HFFc6 (cell line): Measurements from ENCODE around the gene TSC1. TPM values are rescaled to one million over a fixed set of nuclear protein-coding genes. Genes with fewer than 3 reads are reported as not detected.
"Not testable (repeated sequence)": the region's sequence is repeated elsewhere in the genome, so short reads cannot be mapped to it uniquely, and the experiment has no call there.

ENCODE experiments used
- DNase-seq: peaks from one replicate; pipeline ENCODE4 v3.0.0-alpha.2; 2018
- H3K27ac Mint-ChIP-seq: 2 replicates; pipeline ENCODE4 v1.8.0; 2020; ENCODE audit warnings: mild to moderate bottlenecking, mixed read lengths
- H3K27me3 Mint-ChIP-seq: 2 replicates; pipeline ENCODE4 v1.8.0; 2021; ENCODE audit warnings: mild to moderate bottlenecking, moderate library complexity, mixed read lengths; ENCODE audit not compliant: insufficient read depth
- H3K36me3 Mint-ChIP-seq: 2 replicates; pipeline ENCODE4 v1.8.0; 2021; ENCODE audit warnings: low read depth, mixed read lengths
- H3K4me1 Mint-ChIP-seq: 2 replicates; pipeline ENCODE4 v1.8.0; 2020; ENCODE audit warnings: low read depth, mixed read lengths
- H3K4me3 Mint-ChIP-seq: 2 replicates; pipeline ENCODE4 v1.8.0; 2020; ENCODE audit warnings: mild to moderate bottlenecking, moderate library complexity, mixed read lengths
- H3K9me3 Mint-ChIP-seq: 2 replicates; pipeline ENCODE4 v1.8.0; 2020; ENCODE audit warnings: mild to moderate bottlenecking, mixed read lengths
- CTCF ChIP-seq: fragments of 200-600 bp; sonication (generic); IDR thresholded peaks from 2 replicates; pipeline ENCODE4 v1.5.0; 2021; ENCODE audit warnings: antibody characterized with exemption, mild to moderate bottlenecking
- total RNA-seq, 6 experiments: library from RNA; stranded (reverse); fragmentation: NEBNext Ultra II Directional; extraction: Animal tissue kit (Norgen Biotek cat#: 25700); gene quantifications; 2 replicates in 1 of 6; 3 replicates in 5 of 6; pipeline ENCODE4 v1.2.3, GENCODE V29; 2021

Gene TSC1
- total RNA-seq, 6 experiments from 2014 or later = 36.0 to 39.7 (median 37.1) TPM

DNA sequence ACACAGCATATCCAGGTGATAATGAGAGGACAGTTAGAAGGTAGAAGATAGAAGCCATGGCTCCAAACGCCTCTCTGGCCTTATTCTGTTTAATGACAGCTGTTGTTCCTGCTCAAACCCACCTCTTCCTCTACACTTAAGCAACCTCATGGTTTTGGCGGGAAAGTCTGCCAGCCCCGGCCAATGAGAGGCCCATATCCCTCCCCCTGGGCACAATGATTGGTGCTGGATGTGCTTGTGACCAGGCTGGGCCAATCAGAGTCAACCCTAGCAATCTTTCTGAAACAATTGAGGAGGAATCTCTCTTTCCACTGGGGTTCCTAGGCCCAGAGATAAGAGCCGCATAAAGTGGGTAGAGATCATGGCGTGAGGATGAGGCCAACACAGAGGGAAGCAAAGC, 29.3 kb upstream of the TSC1 start:
- Mint-ChIP-seq H3K27me3 (peaks cover 38% of the 10 kb centered on the region), H3K4me1 (no peaks in the 10 kb centered on the region), H3K36me3 (no peaks in the 10 kb centered on the region), H3K9me3 (no peaks in the 10 kb centered on the region), H3K27ac (no peak overlapping the region), H3K4me3 (no peak overlapping the region)
- peak; percentile 18 for DNase-seq
- no peak for TF ChIP-seq CTCF

- Mint-ChIP-seq H3K4me3 (no peak overlapping the region), H3K9me3 (no peaks in the 10 kb centered on the region), H3K27ac (no peak overlapping the region), H3K4me1 (no peaks in the 10 kb centered on the region), H3K27me3 (peaks cover 37% of the 10 kb centered on the region), H3K36me3 (no peaks in the 10 kb centered on the region)
- DNase-seq = no peak
- no peak for TF ChIP-seq CTCF
Measured at GRCh38 chr9:132973166-132973565, 28.8 kb upstream of the TSC1 start.

GRCh38 chr9:132970324-132971062, 26.1 kb upstream of the TSC1 start:
- DNase-seq = no peak
- Mint-ChIP-seq H3K27me3 (peaks cover 37% of the 10 kb centered on the region), H3K27ac (no peak overlapping the region), H3K36me3 (no peaks in the 10 kb centered on the region), H3K4me1 (no peaks in the 10 kb centered on the region), H3K4me3 (no peak overlapping the region), H3K9me3 (no peaks in the 10 kb centered on the region)
- TF ChIP-seq CTCF = no peak

GRCh38 chr9:132969783-132970182, 25.4 kb upstream of the TSC1 start:
- Mint-ChIP-seq H3K4me1 (no peaks in the 10 kb centered on the region), H3K27me3 (peaks cover 33% of the 10 kb centered on the region), H3K4me3 (no peak overlapping the region), H3K36me3 (no peaks in the 10 kb centered on the region), H3K9me3 (no peaks in the 10 kb centered on the region), H3K27ac (no peak overlapping the region)
- no peak for DNase-seq
- TF ChIP-seq CTCF = no peak

GRCh38 chr9:132967908-132968307, 23.5 kb upstream of the TSC1 start:
- DNase-seq, H3K4me3 Mint-ChIP-seq, H3K9me3 Mint-ChIP-seq, H3K36me3 Mint-ChIP-seq, H3K27ac Mint-ChIP-seq, H3K4me1 Mint-ChIP-seq: not testable (repeated sequence)
- H3K27me3 Mint-ChIP-seq = peaks cover 32% of the 10 kb centered on the region

DNA sequence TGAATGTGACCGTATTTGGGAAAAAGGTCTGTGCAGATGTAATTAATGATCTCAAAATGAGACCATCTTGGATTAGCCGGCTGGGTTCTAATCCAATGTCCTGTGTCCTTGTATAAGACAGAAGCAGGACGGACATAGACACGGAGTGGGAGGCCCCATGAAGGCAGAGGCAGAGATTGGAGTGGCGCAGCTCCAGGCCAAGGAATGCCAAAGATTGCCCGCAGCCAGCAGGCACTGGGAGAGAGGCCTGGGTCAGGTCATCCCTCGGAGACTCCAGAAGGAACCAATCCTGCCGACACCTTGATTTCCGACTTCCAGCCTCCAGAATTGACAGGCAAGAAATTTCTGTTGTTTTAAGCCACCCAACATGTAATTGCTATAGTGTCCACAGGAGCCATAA, 21.1 kb upstream of the TSC1 start:
- no peak for DNase-seq
- no peaks in the 10 kb centered on the region for H3K9me3 Mint-ChIP-seq
- no peak for TF ChIP-seq CTCF
- H3K4me3 Mint-ChIP-seq = no peak overlapping the region
- H3K4me1 Mint-ChIP-seq = no peaks in the 10 kb centered on the region
- H3K27ac Mint-ChIP-seq = no peak overlapping the region
- no peaks in the 10 kb centered on the region for H3K36me3 Mint-ChIP-seq
- H3K27me3 Mint-ChIP-seq = peaks cover 31% of the 10 kb centered on the region
